GM23248 (cell line): Measurements from ENCODE around the gene NAALADL1.

ENCODE experiments used
- EZH2 ChIP-seq: fragments of 200-600 bp; sonication (generic); IDR thresholded peaks from 2 replicates; pipeline ENCODE4 v1.6.1; 2018; ENCODE audit warnings: antibody characterized with exemption, mild to moderate bottlenecking; ENCODE audit not compliant: insufficient read depth, poor library complexity, severe bottlenecking
- EZH2phosphoT487 ChIP-seq: fragments of 200-600 bp; sonication (generic); IDR thresholded peaks from 2 replicates; pipeline ENCODE4 v1.6.1; 2018; ENCODE audit warnings: antibody characterized with exemption, moderate library complexity, mild to moderate bottlenecking, low read depth; ENCODE audit not compliant: insufficient read depth

DNA sequence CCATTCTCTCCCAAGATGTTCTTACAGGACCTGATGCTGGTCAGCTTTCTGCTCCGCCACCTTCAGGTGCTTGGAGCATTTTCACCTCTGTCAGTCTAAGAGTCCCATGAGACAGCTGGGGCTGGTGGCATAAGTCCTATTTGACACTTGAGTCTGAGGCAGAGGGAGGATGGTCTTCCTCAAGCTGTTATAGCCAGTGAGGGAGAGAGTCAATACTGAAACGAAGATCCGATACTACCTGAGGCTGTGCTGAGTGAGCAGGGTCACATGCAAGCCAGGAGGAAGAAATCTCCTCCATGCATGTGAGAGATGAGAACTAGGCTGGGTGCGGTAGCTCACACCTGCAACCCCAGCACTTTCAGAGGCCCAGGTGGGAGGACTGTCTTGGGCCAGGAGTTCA, 31.3 kb upstream of the NAALADL1 start:
- TF ChIP-seq EZH2 (no peak), EZH2phosphoT487 (no peak)
